Right lobe of liver (tissue), 4 donors: ENCODE measurements around the gene SNAP25.

ENCODE experiments used
- POLR2A ChIP-seq: fragments of 450-650 bp; IDR thresholded peaks from one replicate; pipeline ENCODE4 v1.6.1; 2017; ENCODE audit warnings: antibody characterized with exemption, mild to moderate bottlenecking
- TF ChIP-seq, protein P1 (sequence below), 4 donors: fragments of 200-600 bp in 3 of 4; fragments of 450-650 bp in 1 of 4; IDR thresholded peaks; one replicate each; pipeline versions ENCODE4 v1.5.1 to v1.8.0; 2016 to 2022; ENCODE audit warnings: antibody characterized with exemption in 4 of 4, mild to moderate bottlenecking in 2 of 4
- donor health status: DM: no; HTN: no; CAD: no.
- donor health status: DM: no; HTN: no; CAD: no.
- donor health status: DM: no; HTN: yes; CAD: no.

DNA sequence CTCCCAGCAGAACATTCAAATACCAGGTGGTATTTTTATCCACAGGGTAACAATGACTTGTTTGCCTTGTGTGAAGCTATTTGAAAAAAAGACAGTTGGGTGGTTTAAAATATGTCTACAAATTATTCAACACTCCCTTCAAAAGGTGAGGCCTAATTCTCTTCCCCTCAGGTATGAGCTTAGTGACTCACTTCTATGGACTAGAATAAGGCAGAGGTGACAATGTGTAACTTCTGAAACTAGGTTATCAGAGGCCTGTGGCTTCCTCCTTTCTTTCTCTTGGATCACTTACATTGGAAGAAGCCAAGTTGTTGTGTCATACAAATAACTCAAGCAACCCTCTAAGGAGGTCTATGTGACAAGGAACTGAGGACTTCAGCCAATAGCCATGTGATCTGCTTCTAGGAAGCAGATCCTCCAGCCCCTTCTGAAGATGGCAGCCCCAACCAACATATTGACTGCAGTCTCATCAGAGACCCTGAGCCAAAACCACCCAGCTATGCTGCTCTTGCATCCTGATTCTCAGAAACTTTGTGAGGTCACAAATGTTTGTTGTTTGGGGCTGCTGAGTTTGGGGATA, 102.6 kb downstream of the SNAP25 start:
- TF ChIP-seq, protein P1, sequence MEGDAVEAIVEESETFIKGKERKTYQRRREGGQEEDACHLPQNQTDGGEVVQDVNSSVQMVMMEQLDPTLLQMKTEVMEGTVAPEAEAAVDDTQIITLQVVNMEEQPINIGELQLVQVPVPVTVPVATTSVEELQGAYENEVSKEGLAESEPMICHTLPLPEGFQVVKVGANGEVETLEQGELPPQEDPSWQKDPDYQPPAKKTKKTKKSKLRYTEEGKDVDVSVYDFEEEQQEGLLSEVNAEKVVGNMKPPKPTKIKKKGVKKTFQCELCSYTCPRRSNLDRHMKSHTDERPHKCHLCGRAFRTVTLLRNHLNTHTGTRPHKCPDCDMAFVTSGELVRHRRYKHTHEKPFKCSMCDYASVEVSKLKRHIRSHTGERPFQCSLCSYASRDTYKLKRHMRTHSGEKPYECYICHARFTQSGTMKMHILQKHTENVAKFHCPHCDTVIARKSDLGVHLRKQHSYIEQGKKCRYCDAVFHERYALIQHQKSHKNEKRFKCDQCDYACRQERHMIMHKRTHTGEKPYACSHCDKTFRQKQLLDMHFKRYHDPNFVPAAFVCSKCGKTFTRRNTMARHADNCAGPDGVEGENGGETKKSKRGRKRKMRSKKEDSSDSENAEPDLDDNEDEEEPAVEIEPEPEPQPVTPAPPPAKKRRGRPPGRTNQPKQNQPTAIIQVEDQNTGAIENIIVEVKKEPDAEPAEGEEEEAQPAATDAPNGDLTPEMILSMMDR (IDR thresholded peaks at IDR 0.05): no peak
- no peak for TF ChIP-seq POLR2A
